ENCODE measurements around the gene CRACR2B.

DNA sequence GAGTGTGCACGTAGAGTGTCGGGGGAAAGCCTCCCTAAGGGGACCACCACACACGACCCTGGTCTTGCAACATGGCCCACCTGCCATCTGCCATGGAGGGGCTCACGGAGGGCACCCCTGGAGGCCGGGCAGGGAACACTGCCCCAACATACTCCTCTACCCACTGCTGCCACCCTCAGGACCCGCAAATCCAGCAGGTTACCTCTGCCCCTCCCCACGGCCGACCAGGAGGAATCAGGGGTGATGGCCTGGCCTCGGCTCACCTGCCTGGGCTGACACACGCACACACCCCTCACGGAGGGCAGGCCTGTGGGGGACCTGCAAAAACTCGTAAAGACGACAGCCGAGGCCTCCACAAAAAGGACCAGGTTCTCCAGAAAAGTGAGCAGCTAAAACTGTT, 52.7 kb downstream of the CRACR2B start:
- TF ChIP-seq, protein P1, sequence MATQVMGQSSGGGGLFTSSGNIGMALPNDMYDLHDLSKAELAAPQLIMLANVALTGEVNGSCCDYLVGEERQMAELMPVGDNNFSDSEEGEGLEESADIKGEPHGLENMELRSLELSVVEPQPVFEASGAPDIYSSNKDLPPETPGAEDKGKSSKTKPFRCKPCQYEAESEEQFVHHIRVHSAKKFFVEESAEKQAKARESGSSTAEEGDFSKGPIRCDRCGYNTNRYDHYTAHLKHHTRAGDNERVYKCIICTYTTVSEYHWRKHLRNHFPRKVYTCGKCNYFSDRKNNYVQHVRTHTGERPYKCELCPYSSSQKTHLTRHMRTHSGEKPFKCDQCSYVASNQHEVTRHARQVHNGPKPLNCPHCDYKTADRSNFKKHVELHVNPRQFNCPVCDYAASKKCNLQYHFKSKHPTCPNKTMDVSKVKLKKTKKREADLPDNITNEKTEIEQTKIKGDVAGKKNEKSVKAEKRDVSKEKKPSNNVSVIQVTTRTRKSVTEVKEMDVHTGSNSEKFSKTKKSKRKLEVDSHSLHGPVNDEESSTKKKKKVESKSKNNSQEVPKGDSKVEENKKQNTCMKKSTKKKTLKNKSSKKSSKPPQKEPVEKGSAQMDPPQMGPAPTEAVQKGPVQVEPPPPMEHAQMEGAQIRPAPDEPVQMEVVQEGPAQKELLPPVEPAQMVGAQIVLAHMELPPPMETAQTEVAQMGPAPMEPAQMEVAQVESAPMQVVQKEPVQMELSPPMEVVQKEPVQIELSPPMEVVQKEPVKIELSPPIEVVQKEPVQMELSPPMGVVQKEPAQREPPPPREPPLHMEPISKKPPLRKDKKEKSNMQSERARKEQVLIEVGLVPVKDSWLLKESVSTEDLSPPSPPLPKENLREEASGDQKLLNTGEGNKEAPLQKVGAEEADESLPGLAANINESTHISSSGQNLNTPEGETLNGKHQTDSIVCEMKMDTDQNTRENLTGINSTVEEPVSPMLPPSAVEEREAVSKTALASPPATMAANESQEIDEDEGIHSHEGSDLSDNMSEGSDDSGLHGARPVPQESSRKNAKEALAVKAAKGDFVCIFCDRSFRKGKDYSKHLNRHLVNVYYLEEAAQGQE (IDR thresholded peaks at IDR 0.05; ENCODE audit: insufficient replicate concordance, low read depth): no peak
- TF ChIP-seq, protein P2, sequence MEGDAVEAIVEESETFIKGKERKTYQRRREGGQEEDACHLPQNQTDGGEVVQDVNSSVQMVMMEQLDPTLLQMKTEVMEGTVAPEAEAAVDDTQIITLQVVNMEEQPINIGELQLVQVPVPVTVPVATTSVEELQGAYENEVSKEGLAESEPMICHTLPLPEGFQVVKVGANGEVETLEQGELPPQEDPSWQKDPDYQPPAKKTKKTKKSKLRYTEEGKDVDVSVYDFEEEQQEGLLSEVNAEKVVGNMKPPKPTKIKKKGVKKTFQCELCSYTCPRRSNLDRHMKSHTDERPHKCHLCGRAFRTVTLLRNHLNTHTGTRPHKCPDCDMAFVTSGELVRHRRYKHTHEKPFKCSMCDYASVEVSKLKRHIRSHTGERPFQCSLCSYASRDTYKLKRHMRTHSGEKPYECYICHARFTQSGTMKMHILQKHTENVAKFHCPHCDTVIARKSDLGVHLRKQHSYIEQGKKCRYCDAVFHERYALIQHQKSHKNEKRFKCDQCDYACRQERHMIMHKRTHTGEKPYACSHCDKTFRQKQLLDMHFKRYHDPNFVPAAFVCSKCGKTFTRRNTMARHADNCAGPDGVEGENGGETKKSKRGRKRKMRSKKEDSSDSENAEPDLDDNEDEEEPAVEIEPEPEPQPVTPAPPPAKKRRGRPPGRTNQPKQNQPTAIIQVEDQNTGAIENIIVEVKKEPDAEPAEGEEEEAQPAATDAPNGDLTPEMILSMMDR (IDR thresholded peaks at IDR 0.05; ENCODE audit: insufficient read depth, low read length): no peak
